ENCODE results near the gene RAB3B. TPM values are rescaled to one million over a fixed set of nuclear protein-coding genes. Genes with fewer than 3 reads are reported as not detected.
"Not testable (repeated sequence)": the region's sequence is repeated elsewhere in the genome, so short reads cannot be mapped to it uniquely, and the experiment has no call there.

The RAB3B gene
- total RNA-seq, 1 experiment from 2014 or later: 12.2 TPM

DNA sequence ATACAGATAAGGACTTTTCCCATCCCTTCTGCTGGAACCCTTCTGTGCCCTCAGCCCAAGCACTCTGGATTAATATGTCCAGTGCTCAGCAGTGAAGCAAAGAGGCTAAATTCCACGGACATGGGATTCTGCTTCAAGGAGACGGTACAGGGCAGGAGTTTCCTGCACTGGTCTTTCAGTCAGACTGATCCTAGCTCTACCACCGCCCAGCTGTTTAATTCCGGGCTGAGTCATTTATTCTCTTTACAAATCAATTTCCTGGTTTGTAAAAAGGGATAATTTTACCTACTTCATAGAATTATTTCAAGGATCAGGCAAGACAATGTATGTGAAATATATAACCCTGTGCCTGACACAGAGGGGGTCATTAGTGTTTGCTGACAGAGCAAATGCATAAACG lies 70.4 kb downstream of the RAB3B start:
- peak; percentile 52 for DNase-seq (ENCODE audit: low read depth)

DNA sequence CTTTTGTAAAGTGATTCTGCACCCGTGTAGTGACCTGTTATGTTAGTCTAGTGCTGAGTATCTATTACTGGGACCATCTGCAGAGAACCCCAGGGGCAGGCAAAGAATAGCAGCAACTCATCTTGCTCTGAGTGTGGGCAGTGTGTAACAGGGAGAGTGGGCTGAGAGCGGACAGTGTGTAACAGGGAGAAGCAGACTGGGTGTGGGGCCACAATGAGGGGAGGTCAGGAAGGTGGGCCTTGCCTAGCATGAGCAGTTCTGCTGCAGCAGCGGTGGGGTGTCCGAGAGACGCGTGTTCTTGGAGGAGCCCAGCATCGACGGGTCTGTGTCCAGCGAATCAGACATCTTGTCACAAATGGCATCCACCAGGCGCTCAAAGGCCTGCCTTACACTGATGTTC lies 70.8 kb downstream of the RAB3B start:
- no peak for DNase-seq (ENCODE audit: low read depth)

DNA sequence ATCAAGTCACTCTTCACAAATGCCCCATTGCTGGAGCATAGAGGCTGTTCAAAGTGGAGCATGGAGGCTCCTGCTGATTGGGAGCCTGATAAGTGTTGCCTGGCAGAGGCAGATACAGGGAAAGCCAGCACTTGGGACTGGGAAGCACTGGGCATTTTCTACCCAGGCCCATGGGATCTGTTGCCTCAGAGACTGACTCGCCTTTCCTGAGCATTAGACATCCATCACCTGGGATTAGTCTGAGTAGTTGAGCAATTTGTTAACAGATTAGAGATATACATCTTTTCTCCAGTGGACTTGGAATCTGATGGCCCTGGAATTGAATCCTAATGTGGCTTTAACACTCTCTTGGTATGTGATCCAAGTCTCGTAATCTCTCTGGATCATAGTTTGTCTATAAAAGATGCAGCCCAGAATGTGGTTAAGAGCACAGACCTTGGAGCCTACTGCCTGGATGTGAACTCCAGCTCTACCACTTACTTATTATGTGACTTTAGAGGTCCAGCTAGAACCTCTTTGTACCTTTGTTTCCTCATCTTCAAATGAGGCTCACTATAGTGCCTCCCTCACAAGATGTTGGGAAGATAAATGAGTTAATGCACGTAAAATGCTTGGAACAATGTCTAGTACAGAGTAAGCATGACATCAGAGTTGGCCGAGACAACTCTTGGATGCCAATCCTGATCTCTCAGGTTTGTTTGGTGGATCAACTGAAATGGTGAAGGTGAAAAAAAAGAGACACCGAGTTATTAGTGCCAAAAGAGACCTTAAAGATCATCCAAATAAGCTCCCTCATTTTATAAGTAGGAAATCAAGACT lies 73.7 kb downstream of the RAB3B start:
- peak; percentile 51 for DNase-seq (ENCODE audit: low read depth)

- no peak for DNase-seq (ENCODE audit: low read depth)
Observed at GRCh38 chr1:51915951-51916350, 74.5 kb downstream of the RAB3B start.

GRCh38 chr1:51912881-51913280 lies 77.6 kb downstream of the RAB3B start:
- DNase-seq (ENCODE audit: low read depth): no peak

GRCh38 chr1:51910221-51911000 lies 80.1 kb downstream of the RAB3B start:
- DNase-seq (ENCODE audit: low read depth): no peak

GRCh38 chr1:51908499-51908898 lies 82.0 kb downstream of the RAB3B start:
- no peak for DNase-seq (ENCODE audit: low read depth)

DNA sequence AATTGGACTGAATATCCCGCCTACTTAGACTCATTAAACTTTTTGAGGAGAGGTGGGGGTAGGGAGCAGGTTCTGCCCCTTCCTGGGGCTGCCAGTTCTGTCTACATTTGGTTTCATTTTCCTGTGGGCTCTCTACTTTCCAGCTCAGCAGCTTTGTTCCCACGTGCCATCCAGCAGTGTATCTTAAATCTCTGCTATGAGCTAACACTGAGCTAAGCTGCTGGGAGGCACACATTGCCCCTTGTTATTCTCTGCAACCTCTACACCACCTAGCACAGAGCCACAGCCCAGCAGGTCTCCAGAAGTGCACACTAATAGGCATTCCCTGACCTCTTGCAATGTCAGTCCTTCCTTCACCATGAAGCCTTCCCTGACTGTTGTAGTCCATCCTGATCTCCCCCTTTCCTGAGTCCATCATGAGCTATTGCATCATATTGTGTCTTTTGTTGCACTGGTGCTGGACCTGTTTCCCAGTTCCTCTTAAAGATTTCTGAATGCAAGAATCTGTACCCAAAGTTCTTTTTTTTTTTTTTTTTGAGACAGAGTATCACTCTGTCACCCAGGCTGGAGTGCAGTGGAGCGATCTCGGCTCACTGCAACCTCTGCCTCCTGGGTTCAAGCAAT lies 83.3 kb downstream of the RAB3B start:
- DNase-seq (ENCODE audit: low read depth): no peak

DNA sequence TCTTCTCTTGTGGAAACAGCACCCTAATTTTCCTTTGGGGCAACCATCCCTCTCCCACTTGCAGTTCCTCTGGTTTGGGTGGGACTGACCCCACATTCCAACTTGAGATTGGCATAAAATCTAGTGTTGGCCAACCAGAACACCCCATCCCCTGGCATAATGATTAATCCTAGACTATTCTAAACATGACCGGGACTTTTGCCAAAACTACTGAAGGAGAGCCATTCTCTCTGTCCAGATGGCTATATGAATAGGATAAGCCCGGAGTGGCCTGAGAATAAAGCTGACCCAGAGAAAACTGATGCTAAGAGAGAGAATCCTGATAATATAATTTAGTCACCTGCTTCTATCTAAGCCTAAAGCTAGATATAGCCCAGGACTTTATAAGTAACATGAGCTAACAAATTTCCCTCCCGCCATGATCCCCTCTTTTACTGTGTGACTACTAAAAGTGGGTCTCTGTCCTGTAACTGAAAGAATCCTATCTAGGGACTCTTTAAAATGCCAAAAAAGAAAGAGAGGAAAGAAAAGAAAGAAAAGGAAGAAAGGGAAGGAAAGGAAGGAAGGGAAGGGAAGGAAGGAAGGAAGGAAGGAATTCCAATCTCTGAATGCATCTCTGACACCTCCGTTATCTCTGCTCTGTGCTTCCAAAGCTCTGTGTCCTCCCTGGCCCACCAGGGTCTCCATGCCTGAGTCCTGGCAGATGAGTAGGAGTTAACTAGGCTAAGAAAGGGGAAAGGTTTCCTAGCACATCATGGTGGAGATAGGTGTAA lies 84.0 kb downstream of the RAB3B start:
- peak; percentile 38 for DNase-seq (ENCODE audit: low read depth)

GRCh38 chr1:51902456-51902855 lies 88.0 kb downstream of the RAB3B start:
- no peak for DNase-seq (ENCODE audit: low read depth)

- DNase-seq (ENCODE audit: low read depth): no peak
Observed at GRCh38 chr1:51901151-51901550, 89.3 kb downstream of the RAB3B start.

DNA sequence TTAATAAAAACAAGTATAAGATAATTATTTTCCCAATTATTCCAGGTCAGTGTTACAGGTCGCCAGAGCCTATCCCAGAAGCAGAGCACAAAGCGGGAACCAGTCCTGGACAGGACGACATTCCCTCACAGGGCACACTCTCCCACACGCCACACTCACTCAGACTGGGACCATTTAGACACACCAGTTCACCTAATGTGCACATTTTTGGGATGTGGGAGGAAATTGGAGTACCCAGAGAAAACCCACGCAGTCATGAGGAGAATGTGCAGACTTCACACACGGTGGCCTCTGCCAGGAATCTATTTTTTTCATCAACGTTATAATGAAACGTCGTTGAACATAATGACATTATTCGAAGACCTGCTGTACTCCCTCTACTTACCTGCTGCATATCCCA lies 91.5 kb downstream of the RAB3B start:
- no peak for DNase-seq (ENCODE audit: low read depth)

- DNase-seq (ENCODE audit: low read depth): peak; percentile 88
Observed at GRCh38 chr1:51898090-51898734, 92.3 kb downstream of the RAB3B start.

DNA sequence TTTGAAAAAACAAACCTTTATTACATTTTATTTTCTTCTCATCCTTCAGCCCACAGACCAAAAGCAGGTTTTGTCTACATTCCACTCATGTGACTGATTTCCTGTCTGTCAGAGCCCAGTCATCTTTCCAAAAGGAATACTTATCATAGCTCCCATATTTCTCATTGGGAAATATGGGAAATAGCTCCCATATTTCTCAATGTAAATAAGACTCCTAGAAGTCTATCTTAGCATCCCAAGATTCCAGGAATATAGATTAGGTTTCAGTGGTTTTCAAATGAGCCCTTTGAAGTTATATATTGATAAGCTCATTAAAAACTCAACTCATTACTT lies 92.8 kb downstream of the RAB3B start:
- peak; percentile 91 for DNase-seq (ENCODE audit: low read depth)

DNA sequence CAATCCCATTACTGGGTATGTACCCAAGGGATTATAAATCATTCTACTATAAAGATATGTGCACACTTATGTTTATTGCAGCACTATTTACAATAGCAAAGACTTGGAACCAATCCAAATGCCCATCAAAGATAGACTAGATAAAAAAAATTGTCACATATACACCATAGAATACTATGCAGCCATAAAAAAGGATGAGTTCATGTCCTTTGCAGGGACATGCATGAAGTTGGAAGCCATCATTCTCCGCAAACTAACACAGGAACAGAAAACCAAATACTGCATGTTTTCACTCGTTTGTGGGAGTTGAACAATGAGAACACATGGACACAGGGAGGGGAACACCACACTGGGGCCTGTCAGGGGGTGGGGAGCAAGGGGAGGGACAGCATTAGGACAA lies 95.8 kb downstream of the RAB3B start:
- not testable (repeated sequence) for DNase-seq (ENCODE audit: low read depth)

- peak; percentile 100 for DNase-seq (ENCODE audit: low read depth)
Observed at GRCh38 chr1:51878616-51879336, 111.7 kb downstream of the RAB3B start, which contains the start of gene NRDC. Gene NRDC (minus strand): TSS chr1:51878727. CDS start chr1:51878615, 112 bp downstream.

DNA sequence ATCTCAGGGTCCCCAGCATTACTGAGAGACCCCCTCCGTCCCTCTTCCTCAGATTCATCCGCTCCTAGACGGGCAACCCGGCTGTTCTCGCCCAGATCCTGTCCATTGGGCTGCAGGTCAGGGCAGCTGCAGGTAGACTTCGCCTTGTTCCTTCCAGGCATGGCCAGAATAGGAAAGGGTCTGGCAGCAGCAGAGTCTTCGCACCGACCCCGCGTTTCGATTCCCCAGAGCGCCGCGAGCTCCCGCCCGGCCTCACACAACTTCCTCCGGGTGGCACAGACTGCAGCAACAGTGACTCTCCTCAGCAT lies 112.2 kb downstream of the RAB3B start:
- DNase-seq (ENCODE audit: low read depth): no peak

- peak; percentile 43 for DNase-seq (ENCODE audit: low read depth)
Observed at GRCh38 chr1:51877434-51878307, 112.8 kb downstream of the RAB3B start.

- DNase-seq (ENCODE audit: low read depth): no peak
Observed at GRCh38 chr1:51875836-51876235, 114.7 kb downstream of the RAB3B start.

All from LHCN-M2 (cell line).